Urinary bladder (tissue), 4 donors: Measurements from ENCODE around the gene SMIM36. TPM values are rescaled to one million over a fixed set of nuclear protein-coding genes. Genes with fewer than 3 reads are reported as not detected.
"Not testable (repeated sequence)": the region's sequence is repeated elsewhere in the genome, so short reads cannot be mapped to it uniquely, and the experiment has no call there.

Source experiments
- DNase-seq: peaks from one replicate; pipeline ENCODE4 v3.0.0-alpha.2; 2015; ENCODE audit errors: extremely low spot score
- H3K27ac ChIP-seq: one replicate; pipeline ENCODE4 v1.5.1; 2013; ENCODE audit warnings: low read depth, mild to moderate bottlenecking, moderate library complexity
- H3K36me3 ChIP-seq: one replicate; pipeline ENCODE4 v1.6.1; 2013; ENCODE audit warnings: mild to moderate bottlenecking, moderate library complexity; ENCODE audit not compliant: insufficient read depth
- H3K4me1 ChIP-seq: one replicate; pipeline ENCODE4 v1.6.1; 2013; ENCODE audit warnings: mild to moderate bottlenecking, moderate library complexity; ENCODE audit not compliant: insufficient read depth
- H3K4me3 ChIP-seq: one replicate; pipeline ENCODE4 v1.5.1; 2013; ENCODE audit warnings: low read depth, low read length
- WGBS: extraction: QIAGEN DNeasy Blood & Tissue Kit; methylation state at CpG from one replicate; pipeline ENCODE4 v1.1.7; 2013; 5-methylcytosine and 5-hydroxymethylcytosine counted together
- polyA plus RNA-seq: library from polyadenylated mRNA; stranded (reverse); fragments of 200-250 nt; gene quantifications from one replicate; pipeline ENCODE4 v1.2.3, GENCODE V29; 2013
- total RNA-seq: library from RNA; depleted of rRNA; stranded (reverse); fragments of >200 nt; gene quantifications from one replicate; pipeline ENCODE4 v1.2.3, GENCODE V29; 2014
- donor health status: healthy with polysubstance abuse.
- donor health status: healthy.

The SMIM36 gene
- total and polyA plus RNA-seq, 2 donors: not detected

DNA sequence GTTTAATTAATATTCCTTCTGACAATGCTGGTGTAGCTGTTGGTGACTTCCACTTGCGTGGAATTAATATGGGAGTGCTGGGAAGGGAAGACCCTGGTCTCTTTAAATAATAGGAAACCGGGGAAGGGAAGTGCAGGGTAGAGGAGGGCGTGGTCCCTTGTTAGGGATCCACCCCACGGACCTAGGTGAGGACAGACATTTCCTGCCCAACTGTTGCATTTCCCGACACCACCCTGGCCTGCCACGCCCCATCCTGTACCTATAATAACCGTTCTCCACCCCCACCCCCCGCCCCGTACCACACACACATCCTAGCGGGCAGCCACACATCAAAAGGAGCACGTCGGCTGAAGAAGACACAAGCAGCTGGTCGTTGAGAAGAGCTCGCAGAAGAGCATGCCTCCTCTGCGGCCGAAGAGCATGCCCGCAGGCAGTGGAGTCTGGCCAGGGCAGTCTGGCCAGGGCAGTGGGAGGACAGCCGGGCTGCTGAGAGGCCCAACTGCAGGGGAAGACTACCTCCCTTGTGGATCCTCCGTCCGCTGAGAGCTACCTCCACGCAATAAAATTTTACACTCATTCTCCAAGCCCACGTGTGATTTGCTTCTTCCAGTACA, 52.9 kb downstream of the SMIM36 start:
- Histone ChIP-seq H3K36me3 (no peaks in the 10 kb centered on the region), H3K27ac (no peak overlapping the region), H3K4me3 (no peak overlapping the region), H3K4me1 (no peaks in the 10 kb centered on the region)
- no peak for DNase-seq
- 88% methylated on average over 22 of the region's 22 CpGs for WGBS

DNA sequence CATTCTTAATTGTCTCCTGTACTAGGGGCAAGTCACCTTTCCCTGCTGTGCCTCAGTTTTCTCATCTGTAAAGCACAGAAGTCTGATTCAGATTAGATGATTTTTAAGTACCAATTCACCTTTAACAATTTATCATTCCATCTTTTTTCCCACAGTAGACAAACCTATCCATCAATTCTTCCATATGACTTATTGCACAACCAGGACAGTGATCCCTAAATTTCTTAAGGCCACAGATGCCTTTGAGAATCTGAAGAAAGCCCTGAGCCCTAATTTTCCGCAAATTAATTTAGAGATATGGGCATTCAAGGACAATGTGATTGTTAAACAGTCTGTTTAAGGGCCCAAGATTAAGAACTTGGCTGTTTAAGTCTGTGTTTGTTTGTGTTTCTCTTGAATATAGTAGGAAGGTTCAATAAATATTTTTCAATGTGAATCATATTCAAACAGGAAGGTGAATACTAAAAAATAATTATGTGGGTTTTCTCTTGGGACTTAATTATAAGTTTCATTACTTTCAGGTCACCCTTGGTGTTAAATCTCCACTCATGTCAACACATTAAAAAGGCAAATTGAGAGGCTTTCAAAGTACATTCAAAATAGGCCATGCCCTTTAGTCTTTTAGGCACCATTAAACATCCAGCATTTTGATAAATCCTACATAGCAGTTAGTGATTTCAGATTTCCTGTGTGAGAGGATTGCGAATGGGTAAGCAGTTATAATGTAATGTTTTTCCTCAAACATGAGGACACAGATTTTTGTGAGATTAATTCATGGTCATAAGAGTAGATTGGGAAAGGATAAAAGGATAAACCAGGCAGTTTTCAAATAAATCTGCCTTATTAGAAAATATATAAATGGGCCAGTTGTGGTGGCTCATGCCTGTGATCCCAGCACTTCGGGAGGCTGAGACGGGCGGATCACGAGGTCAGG, 54.7 kb downstream of the SMIM36 start:
- Histone ChIP-seq H3K4me3 (no peak overlapping the region), H3K4me1 (no peaks in the 10 kb centered on the region), H3K36me3 (no peaks in the 10 kb centered on the region), H3K27ac (no peak overlapping the region)
- DNase-seq: no peak
- WGBS: 87% methylated on average over 6 of the region's 6 CpGs

DNA sequence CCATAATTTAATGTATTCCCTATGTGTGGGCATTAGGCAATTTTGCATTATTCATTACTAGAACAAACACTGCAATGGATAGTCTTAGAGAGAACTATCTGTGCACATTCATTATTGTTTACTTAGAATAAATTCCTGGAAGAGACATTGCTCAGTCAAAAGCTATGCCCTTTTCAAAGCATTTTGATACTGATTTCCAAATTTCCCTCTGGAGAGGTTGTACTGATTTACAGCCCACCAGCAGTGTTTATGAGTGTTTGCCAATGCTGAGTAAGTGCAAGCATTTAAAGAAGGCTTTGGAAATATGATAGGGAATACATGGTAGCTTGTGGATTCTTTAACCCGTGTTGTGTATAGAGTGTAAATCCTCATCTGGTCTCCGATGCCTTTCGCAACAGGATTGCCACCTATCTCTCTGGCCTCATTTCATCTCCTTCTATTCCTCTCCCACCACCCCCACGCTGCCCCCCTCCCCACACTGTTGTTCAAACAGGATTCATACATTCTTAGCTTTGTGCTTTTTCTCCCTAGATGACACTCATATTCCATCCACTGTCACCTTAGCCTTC, 56.3 kb downstream of the SMIM36 start:
- Histone ChIP-seq H3K4me1 (no peaks in the 10 kb centered on the region), H3K36me3 (no peaks in the 10 kb centered on the region), H3K4me3 (no peak overlapping the region), H3K27ac (no peak overlapping the region)
- WGBS: 31% methylated on average over 4 of the region's 4 CpGs
- no peak for DNase-seq

DNA sequence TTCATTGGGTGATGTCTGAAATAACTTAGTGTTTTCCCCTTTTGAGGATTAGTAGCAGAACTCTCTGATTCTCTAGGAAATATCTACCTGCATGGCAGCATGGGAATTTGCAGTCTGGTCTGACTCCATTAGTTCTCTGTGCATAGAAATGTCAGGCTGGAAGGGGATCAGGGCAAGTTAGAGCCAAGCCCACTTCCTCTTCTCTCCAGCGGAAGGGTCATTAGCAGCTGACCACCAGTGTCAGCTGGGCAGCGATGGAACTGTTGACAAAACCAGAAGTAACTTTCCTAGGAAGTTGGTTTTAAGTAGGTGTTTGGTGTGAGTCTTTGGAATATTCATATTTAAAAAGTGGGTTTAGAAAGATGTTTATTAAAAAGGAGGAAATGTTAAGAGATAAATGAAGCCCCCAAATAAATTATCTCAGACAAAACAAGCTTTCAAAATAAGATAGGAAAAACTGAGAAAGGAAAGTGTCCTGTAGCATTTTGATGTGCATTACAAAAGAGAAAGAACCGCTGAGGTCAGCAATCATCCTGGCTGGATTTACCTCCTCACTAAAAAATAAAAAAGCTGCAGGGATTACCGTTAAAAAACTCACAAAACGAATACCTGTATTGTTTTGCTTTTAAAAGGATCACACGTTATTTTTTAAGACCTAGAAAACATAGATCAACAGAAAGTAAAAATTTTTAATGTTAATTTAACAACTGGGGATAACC, 57.3 kb downstream of the SMIM36 start:
- Histone ChIP-seq H3K27ac (no peak overlapping the region), H3K4me3 (no peak overlapping the region), H3K36me3 (no peaks in the 10 kb centered on the region), H3K4me1 (no peaks in the 10 kb centered on the region)
- WGBS: 45% methylated on average over 6 of the region's 6 CpGs
- no peak for DNase-seq

DNA sequence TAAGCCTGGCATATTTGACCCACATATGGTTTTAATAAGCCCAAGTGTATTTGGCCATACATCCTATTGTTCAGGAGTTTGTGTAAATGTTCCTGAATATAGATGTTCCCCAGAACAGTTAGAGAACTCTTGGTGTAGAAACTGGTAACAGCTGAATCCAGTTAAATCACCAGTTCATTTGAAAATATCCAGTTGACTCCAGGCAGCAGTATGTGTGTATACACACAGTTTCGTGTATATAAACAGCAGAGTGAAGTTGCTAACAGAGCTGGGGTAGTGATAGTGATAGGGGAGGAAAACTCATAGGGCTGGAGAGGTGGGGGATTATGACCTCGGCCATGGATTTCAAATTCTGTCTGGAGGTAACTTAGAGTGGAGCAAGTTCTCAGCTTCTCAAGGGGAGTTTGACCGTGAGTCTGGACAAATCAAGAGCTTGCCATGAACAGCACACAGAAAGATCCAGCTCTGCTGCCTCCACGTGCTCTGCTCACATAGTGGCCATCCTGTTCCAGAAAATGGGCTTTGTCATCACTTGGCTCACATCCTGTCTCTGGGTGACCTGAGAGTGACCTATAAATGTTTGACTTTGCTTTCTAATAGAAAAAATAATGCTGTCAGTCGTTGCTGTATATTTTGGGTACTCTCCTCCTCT, 59.0 kb downstream of the SMIM36 start:
- DNase-seq: no peak
- Histone ChIP-seq H3K36me3 (no peaks in the 10 kb centered on the region), H3K27ac (no peak overlapping the region), H3K4me3 (no peak overlapping the region), H3K4me1 (no peaks in the 10 kb centered on the region)
- WGBS: 18% methylated on average over 5 of the region's 5 CpGs

DNA sequence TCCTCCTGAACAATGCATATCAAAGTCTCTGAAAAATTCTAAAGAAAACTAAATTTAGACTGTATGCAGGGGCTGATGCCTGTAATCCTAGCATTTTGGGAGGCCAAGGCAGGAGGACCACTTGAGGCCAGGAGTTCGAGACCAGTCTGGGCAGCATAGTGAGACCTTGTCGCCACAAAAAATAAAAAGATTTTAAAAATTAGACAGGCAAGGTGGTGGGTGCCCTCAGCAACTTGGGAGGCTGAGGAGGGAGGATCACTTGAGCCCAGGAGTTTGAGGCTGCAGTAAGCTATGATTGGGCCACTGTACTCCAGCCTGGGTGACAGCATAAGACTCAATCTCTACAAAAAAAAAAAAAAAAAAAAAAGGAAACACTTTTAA, 59.5 kb downstream of the SMIM36 start:
- H3K4me1 ChIP-seq: no peaks in the 10 kb centered on the region

DNA sequence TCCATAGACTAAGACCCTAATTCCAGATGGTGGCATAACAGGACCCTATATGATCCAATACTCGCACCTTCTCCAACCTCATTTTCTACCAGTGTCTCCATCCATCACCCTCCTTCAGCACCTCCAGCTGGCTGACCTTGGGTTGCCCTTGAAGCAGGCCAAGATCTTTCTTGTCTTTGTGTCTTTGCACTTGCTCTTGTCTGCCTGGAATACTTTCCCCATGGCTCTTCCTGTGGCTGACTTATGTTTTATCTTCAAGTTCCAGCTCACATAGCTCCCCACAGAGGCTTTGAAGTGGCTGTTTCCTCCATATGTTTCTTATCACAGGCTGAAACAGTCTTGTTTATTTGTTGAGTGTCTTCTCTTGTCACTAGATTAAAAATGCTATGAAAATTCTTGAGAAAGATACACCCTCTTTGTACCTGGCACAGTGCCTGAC, 60.0 kb downstream of the SMIM36 start:
- WGBS: 52% methylated on average over 1 of the region's 1 CpG
- Histone ChIP-seq H3K4me1 (no peaks in the 10 kb centered on the region), H3K36me3 (no peaks in the 10 kb centered on the region), H3K27ac (no peak overlapping the region), H3K4me3 (no peak overlapping the region)
- no peak for DNase-seq

More for the DNA sequence above, 59.5 kb downstream of the SMIM36 start:
- no peak overlapping the region for H3K4me3 ChIP-seq
- H3K36me3 ChIP-seq: no peaks in the 10 kb centered on the region
- DNase-seq: no peak
- no peak overlapping the region for H3K27ac ChIP-seq
- WGBS: 93% methylated on average over 2 of the region's 2 CpGs

DNA sequence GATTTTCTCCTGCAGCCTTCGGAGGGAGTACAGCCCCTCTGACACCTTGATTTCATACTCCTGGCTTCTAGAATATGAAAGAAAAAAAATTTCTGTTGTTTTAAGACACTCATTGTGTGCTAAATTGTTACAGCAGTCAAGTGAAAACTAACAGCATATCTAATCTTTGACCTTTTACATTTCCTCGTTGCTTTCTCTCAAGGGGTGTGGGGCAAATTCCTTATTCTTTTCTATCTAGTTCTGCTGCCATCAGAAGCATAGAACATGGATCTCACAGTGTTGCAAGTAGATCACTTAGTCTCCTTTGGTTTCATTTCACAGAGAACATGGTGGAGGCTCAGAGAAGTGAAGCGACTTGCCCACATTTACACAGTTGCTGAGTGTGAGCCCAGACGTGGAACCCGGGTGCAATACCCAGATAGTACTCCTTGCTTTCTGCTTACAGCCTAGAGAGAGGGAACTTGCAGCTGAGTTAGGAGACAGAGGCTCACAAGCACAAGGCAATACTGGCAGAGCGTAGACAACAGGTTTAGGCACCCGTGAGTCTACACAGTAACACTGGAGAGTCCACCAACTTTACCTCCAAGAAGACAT, 60.9 kb downstream of the SMIM36 start:
- Histone ChIP-seq H3K4me3 (no peak overlapping the region), H3K27ac (no peak overlapping the region), H3K4me1 (no peaks in the 10 kb centered on the region), H3K36me3 (no peaks in the 10 kb centered on the region)
- 85% methylated on average over 7 of the region's 7 CpGs for WGBS
- DNase-seq: no peak

DNA sequence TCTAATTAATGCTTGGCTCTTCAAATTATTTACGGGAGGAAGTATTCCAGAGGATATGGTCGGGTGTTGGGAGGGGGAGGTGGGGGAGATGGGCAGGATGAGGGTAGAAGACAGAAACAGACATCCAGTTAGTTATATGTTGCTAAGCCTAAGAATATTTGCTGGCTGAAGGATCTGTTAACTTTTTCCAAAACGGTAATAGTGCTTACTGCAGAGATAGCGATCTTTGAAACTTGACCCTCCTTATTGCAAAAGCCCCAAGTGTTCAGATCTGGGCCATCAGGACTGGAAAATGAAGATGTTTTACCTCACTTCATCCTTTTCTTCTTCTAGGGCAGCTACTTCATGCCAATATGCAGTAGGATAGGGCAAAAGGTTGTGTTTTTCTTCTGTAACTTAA, 62.6 kb downstream of the SMIM36 start:
- 42% methylated on average over 4 of the region's 4 CpGs for WGBS
- DNase-seq: no peak
- H3K27ac ChIP-seq: no peak overlapping the region
- no peaks in the 10 kb centered on the region for H3K4me1 ChIP-seq
- no peak overlapping the region for H3K4me3 ChIP-seq
- no peaks in the 10 kb centered on the region for H3K36me3 ChIP-seq

DNA sequence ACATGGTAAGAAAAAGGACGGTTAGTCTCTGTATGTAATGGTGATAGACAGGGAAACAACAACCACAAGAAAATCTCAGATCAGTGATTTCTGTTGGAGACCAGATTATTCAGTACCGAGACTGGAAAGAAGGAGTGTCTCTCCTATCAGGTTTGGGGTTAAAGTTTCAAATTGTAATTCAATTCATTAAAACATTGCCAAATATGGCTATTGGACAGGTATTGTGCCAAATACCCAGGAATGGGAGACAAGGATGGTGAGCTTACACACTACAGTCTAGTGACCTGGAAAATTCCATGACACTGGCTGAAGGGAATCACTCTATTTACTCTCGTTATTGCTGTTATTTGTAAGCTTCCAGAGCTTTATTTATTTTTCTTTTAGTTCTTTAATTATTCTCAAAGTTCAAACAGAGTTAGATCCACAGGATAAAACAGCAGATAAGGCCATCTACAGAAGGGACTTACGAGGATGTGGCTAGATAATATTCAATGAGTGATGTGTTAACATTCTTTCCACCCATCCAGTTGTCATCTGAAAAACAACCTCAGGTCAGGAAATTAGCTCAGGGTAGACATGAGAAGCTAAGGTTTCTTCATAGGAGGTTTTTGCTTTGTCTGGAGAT, 64.6 kb downstream of the SMIM36 start:
- Histone ChIP-seq H3K4me3 (no peak overlapping the region), H3K4me1 (no peaks in the 10 kb centered on the region), H3K27ac (no peak overlapping the region), H3K36me3 (no peaks in the 10 kb centered on the region)
- DNase-seq: no peak
- WGBS: 62% methylated on average over 4 of the region's 4 CpGs

DNA sequence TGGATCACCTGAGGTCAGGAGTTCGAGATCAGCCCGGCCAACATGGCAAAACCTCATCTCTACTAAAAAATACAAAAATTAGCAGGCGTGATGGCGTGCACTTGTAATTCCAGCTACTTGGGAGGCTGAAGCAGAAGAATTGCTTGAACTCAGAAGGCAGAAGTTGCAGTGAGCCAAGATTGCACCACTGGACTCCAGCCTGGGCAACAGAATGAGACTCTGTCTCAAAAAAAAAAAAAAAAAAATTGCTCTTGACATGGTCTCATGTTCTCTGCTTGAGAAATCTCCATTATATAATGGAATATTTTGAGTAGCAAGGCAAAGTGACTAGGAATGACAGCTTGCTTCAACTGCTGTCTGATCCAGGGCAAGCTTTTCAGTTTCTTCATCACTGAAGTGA, 65.2 kb downstream of the SMIM36 start:
- DNase-seq, H3K36me3 ChIP-seq, H3K4me3 ChIP-seq, H3K27ac ChIP-seq, H3K4me1 ChIP-seq: not testable (repeated sequence)
- 97% methylated on average over 4 of the region's 4 CpGs for WGBS

DNA sequence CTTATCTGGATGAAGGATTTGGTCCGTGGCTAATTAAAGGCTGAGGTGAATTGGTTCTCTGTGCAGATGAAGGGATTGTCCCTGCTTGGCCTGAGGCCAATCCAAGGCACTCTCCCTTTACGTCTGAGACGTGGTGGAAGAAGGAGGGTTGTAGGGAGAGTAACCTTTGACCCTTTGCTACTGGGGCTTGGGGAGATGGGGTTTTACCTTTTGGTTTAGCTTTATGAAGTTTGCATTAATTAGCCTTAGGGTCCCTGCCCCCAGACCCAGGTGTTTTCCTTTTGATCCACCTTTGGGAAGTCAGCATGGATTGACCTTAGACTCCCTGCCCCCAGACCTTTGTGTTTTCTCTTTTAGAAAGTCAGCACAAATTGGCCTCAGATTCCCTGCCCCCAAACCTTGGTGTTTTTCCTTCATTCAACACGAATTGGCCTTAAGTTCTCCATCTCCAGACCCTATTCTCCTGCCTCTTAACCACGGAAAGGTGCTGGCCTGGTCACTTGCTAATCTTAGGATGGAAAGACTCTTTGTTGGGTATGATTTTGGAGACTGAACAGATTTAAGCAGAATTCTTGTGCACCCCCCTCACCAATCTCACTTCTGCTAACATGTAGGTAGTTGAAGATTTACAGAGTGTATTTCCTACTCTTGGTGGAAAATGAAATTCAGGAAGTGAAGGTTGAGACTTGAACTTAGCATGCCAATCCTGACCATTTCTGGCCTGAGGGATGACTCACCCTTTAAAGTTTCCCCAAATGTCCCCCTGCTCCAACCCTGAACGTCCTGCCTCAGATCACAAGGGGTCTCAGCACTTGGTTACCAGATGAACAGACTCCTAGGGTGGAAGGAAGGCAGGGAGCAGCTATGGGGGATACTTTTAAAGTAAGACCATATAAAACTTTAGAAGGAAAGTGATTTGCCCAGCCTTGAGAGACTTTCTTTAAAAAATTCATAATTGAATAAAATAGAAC, 66.5 kb downstream of the SMIM36 start:
- no peaks in the 10 kb centered on the region for H3K4me1 ChIP-seq
- no peaks in the 10 kb centered on the region for H3K36me3 ChIP-seq
- DNase-seq: no peak
- 58% methylated on average over 6 of the region's 6 CpGs for WGBS
- no peak overlapping the region for H3K4me3 ChIP-seq
- H3K27ac ChIP-seq: no peak overlapping the region
